Jurkat, Clone E6-1 (cell line): Measurements from ENCODE around the gene ZNF133.
A peak's percentile ranks its signal among the peaks of the same experiment; 100 is the strongest.

Experiments used
- DNase-seq: peaks from one replicate; pipeline ENCODE4 v3.0.0-alpha.2; 2011; ENCODE audit warnings: low read depth, low spot score
- H3K4me3 ChIP-seq: 2 replicates; pipeline ENCODE4 v1.5.1; 2011; ENCODE audit warnings: mild to moderate bottlenecking, low read length, control low read depth, moderate library complexity

Gene ZNF133

DNA sequence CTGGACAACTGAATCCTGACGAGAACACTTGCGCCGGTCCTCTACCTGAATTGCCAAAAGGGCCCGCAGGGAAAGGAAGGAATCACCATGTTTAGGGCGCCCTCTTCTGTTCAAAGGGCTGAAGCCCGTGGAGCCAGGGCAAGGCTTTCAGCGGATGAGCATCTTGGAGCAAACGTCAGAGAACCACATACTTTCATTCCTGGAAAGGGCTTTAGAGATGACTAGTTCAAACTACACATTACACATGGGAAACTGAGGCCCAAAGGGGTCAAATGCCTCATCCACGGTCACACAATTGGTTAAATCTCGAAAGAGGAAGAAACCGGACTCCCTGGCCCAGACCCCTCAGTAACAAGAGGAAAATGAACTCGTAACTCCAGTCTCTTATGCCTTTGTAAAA is 11.5 kb upstream of the ZNF133 start:
- peak; percentile 19 for DNase-seq
- H3K4me3 ChIP-seq, result no peak overlapping the region

DNA sequence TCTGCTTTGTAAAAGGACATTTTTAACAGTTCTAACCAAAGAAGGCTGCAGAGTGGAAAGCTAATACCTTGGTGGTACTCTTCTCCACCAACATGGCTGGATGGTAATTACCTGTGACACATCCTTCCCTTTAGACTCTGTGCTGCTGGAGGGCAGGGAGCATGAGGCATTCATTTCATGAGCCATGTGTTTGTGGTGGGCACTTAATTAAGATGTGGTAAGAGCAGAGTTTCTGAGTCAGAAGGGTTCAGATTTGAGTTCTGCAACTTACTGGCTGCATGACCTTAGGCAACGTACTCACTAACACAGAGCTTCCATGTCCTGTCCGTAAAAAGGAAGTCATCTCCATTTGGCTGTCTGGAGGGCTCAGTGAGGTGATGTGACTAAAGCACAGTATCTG is 9.1 kb upstream of the ZNF133 start:
- no peak overlapping the region for H3K4me3 ChIP-seq
- DNase-seq, result no peak

DNA sequence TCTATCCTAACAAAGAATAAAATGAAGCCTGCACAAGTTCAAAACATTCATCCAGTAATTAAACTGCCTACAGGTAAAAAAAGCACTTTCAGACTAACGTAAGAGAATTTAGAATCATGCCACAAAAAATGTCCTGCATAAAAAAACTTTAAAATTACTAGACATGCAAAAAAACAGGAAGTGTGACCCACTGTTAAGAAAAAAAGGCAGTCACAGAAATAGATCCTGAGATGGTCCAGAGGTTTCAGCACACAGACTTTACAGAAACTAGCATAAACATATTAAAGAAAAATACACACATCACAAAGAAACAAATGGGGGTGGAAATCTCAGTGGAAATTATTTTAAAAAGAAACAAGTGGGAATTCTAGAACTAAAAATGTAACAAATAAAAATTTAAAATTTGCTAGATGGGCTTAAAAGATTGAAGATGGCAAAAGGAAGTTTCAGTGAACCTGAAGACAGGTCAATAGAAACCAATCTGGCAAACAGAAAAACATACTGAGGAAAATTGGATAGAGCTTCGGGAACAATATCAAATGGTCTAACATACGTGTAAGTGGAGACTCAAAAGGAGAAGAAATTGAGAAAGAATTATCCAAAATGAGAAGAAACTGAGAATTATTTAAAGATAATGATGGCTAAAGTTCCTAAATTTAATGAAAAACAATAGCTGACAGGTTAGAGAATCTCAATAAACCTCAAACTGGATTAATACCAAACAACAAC is 3.4 kb upstream of the ZNF133 start:
- H3K4me3 ChIP-seq, result no peak overlapping the region
- no peak for DNase-seq

DNA sequence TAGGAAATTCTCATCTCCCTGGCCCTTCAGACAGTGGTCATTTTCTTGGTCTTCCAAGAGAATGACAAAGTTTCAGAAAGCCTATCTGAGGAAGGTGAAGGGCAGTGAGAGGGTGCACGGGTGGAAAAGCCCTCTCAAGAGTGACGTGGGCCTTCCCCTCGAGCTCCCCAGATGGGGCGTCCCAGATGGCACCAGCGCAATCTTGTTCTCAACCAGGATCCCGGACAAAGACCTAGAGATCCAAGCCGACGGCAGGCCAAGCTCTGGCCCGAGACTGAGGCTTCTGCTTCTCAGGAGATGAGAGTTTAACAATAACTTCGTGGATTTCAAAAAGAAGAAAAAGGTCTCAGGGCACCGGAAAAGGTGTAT is 797 bp upstream of the ZNF133 start:
- DNase-seq, result no peak

DNA sequence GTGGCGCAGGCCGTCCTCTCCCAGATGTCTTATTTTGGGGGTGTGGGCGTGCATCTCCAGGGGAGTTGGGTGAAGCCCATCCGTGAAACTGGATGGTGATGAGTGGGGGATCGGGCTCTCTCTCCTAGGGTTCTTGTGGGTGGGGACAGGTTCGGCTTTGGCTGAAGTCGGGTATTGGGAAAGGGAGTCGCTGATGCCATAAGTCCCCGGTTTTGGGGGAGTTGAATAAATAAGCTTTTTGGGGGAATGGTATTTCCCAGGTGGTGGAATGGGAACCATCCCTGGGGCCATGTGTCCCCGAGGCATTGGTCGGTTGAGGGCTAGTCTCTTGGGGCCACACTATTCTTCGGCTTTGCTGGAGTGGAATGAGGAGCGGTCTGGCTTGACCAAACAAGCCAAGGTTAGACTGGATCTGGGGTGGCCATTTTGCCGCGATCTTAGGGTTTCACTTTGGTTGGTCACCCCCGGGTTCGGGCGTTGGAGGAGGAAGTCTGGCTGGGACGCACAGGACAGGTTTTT is 481 bp downstream of the ZNF133 start:
- peak overlapping the region; percentile 64 for H3K4me3 ChIP-seq
- no peak for DNase-seq

More for the DNA sequence above, 797 bp upstream of the ZNF133 start:
- H3K4me3 ChIP-seq, result peak overlapping the region; percentile 64

DNA sequence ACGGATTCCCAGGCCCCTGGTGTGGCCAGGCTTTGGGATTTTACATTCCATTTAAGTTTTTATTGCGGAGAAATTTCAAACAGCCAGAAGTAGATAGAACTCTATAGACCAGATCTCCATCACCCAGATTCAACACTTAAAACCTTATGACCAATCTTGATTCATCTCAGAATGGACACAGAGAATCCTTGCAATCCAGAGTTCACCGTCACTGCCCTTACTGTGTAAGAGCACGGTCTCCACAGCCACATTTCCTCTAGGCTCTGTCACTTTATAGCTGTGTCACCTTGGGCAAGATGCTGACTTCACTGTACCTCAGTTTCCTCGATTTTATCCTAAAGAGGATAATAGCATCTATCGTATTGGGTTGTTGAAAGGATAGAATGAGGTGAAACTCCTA is 979 bp downstream of the ZNF133 start:
- peak overlapping the region; percentile 64 for H3K4me3 ChIP-seq

DNA sequence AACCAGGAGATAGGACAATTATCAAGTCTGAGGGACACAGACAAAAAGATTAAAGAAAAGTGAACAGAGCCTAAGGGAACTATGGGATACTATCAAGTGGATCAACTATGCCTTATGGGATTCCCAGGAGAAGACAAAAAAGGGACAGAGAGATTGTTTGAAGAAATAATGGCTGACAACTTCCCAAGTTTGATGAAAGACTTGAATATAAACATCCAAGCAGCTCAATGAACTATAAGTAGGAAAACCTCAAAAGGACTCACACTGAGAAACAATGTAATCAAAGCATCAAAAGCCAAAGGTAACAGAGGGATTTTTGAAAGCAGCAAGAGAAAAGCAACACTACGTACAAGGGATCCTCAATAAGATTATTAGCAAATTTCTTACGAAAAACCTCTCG is 11.0 kb downstream of the ZNF133 start:
- DNase-seq, result no peak
- no peak overlapping the region for H3K4me3 ChIP-seq

More for the DNA sequence above, 979 bp downstream of the ZNF133 start:
- DNase-seq, result no peak

DNA sequence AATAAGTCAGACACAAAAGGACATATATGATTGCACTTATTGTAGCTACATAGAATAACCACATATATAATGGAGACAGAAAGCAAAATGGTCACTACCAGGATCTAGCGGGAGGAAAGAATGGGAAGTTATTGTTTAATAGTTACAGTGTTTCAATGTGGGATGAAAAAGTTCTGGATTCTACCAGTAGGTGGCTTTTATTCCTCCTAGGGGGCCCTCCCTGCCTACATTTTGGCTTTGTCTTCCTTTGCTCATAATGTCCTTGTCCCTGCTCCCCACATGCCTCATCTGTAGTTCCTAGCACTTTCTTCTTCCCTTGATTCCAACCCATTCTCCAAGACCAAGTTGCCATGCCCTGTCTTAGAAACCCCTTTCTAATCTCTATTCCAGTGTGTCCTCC is 16.3 kb downstream of the ZNF133 start:
- no peak for DNase-seq
- no peak overlapping the region for H3K4me3 ChIP-seq

DNA sequence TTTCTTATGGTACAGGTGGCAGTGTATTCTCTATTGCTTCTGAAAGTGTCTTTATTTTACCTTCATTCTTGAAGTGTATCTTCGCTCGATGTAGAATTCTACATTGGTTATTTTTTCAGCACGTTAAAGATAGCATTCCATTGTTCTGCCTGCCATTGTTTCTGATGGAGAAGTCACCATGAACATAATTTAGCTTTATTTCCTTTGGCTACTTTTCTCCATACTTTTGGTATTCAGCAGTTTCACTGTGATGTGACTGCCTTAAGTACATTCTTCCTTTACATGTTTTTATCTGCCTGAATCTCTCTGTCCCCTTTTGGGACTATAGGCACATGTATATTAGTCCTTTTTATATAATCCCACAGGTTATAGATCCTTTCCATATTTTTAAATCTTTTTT is 19.0 kb downstream of the ZNF133 start:
- no peak for DNase-seq
- no peak overlapping the region for H3K4me3 ChIP-seq

DNA sequence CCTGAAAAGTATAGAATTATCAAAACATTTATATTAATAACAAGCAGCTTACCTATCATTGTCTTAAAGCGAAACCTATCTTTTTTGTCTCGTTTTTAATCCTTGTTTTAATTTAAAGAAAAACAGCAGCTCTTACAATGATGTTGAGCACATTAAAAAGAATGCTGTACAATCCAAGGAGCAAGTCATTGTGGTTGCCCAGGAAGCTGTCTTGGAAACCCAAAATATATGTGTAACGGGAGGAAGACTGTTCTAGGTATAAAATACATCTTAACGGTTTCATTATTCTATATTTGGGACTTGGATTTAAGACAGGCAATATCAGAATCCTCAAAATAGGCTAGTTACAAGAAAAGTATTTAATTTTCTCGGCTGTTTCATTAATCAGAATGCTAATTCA is 21.7 kb downstream of the ZNF133 start:
- no peak overlapping the region for H3K4me3 ChIP-seq
- no peak for DNase-seq

DNA sequence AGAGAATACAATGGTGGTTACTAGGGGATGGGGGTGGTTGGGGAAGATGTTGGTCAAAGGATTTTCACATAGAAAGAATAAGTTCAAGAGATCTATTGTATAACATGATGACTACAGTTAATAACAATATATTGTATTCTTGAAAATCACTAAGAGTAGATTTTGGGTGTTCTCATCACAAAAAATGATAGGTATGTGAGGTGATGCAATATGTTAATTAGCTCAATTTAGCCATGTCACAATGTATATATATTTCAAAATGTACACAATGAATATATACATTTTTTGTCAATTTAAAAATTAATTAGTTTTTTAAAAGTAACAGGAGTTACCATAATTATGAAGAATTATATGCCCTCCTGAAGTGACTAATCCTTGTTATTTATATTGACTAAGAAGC is 22.3 kb downstream of the ZNF133 start:
- no peak for DNase-seq
- no peak overlapping the region for H3K4me3 ChIP-seq

DNA sequence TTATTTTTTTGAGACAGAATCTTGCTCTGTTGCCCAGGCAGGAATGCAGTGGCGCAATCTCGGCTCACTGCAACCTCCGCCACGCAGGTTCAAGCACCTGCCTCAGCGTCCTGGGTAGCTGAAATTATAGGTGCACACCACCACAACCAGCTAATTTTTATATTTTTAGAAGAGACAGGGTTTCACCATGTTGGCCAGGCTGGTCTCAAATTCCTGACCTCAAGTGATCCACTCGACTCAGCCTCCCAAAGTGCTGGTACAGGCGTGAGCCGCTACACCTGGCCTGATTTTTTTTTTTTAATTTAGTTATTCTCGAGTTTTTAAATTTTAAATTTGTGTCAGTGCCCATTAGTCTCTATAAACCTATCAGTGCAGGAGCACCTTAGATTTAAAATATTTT is 24.4 kb downstream of the ZNF133 start:
- DNase-seq, result no peak
- no peak overlapping the region for H3K4me3 ChIP-seq

DNA sequence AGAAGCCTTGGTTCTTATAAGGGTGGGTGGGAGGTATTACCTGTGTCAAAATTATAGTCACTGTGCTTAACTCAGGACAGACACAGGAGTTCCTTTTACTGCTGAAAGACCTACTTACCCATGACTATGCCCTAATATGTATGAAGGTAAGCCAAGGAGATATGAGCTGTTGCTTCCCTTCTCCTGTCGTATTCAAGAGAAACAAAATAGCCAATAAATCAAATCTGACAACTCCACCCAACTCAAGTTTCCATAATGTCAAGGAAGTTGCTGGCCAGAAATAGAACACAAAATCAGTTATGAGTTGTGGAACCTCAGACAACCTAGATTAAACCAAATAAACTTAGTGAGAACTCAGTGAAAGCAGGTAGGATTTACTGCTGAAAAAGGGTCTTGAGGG is 25.1 kb downstream of the ZNF133 start:
- DNase-seq, result no peak

DNA sequence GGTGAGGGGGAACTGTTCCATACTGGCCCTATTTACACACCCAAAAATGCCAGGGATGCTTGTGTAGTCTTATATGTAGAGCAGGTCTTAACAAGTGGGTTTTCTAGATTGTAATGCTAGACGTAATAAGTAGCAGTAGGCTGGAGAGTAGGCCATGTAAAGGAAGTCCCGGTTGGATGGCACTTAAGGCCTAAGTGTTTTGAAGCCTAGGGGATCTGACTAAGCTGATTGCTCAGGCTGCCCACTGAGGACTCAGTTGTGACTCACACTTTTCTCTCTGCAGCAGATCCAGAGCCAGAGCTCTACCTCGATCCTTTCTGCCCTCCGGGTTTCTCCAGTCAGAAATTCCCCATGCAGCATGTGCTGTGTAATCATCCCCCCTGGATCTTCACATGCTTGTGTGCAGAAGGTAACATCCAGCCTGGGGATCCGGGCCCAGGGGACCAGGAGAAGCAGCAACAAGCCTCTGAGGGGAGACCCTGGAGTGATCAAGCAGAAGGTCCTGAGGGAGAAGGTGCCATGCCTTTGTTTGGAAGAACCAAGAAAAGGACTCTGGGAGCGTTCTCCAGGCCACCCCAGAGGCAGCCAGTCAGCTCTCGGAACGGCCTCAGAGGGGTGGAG is 26.6 kb downstream of the ZNF133 start:
- no peak for DNase-seq
- H3K4me3 ChIP-seq, result no peak overlapping the region

More for the DNA sequence above, 25.1 kb downstream of the ZNF133 start:
- H3K4me3 ChIP-seq, result no peak overlapping the region

DNA sequence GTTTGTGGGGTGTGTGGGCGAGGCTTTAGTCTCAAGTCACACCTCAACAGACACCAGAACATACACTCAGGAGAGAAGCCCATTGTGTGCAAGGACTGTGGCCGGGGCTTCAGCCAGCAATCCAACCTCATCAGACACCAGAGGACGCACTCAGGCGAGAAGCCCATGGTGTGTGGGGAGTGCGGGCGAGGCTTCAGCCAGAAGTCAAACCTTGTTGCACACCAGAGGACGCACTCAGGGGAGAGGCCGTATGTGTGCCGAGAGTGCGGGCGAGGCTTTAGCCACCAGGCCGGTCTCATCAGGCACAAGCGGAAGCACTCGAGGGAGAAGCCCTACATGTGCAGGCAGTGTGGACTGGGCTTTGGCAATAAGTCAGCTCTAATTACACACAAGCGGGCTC is 27.8 kb downstream of the ZNF133 start:
- H3K4me3 ChIP-seq, result no peak overlapping the region
- DNase-seq, result no peak

DNA sequence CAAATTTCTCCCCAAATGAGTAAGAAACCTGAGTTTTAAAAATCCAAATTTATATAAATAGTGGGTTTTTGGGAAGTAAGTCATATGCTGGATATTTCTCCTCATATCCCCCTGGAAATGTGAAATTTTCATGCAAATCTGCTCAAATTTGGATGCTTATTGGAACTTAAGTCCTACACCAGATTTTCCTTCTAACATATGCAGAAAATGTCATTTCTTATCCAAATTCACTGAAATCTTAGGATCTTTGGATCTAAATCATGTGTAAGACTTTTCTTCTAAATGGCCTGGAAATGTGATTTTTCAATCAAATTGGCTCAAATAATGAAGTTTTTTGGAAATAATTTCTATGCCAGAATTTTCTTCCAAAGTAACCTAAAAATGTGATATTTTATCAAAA is 33.0 kb downstream of the ZNF133 start:
- no peak overlapping the region for H3K4me3 ChIP-seq
- DNase-seq, result no peak

DNA sequence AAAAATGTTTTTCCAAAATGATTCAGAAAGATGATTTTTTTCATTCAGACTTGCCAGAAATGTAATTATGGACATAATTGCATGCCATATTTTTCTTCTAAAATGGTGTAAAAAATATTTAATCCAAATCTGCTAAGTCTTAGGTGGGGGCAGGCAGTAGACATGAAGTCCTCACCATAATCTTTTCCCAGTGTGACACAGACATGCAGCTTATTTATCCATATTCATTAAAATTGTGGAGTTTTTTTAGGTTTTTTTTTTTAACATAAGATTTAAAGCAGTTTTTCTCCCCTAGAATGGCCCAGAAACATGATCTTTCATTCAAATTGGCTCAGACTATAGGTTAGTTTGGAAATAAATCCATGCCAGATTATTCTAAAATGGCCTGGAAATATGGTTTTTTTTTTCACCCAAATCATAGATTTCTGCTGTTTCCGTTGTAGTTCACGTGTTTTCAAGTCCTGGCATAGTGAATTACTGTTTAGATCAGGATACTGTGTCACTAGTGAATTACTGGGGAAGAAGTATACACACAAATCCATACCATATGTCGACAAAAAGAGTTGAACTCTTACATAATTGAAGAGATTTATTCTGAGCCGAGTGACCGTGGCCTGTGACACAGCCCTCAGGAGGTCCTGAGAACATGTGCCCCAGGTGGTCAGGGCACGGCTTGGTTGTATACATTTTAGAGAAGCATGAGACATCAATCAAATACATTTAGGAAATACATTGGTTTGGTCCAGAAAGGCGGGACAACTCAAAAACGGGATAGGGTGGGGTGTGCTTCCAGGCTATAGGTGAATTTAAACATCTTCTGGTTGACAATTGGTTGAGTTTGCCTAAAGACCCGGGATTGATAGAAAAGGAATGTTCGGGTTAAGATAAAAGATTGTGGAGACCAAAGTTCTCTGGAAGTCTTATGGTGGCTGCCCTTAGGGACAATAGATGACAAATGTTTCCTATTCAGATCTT is 33.9 kb downstream of the ZNF133 start:
- no peak overlapping the region for H3K4me3 ChIP-seq
- DNase-seq, result no peak

DNA sequence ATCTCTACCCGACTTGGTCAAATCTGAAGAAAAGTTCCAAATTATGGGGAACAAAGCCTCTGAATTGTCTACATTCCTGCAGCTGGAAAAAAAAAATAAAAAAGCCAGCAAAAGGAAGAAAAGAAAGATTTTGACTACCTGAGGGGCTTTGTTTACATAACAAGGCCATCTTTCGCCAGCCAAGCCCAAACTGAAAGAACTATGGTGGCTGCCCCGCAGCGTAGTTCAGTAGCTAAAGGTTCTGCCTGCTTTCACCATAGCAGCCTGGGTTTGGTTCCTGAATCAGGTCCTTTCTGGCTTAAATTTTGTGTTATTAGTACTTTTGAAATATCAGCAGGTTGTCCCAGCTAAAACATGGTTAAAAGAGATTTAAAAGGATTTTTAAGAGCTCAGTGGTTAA is 35.4 kb downstream of the ZNF133 start:
- DNase-seq, result no peak
- no peak overlapping the region for H3K4me3 ChIP-seq

DNA sequence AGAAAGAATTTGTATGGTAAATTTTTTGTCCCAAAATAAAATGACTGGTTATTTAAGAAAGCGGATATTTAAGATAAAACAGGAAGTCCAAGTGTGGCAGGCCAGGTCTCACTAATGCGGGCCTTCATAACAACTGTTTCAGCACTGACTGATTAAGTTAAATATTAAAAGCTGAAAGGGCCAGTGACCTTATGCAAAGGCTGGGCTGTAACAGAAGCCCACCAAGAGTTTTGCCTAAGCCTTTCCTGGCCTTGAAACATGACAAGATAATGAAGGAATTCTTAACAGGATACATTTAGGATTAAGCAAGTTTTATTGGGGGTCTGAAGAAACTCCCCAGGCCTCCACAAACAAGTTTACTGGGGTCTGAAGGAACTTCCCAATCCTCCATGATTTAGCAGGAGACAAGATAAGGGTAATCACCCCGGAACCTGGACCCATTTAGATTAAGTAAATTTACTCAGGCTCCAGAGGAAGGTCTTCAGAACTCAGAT is 36.3 kb downstream of the ZNF133 start:
- no peak overlapping the region for H3K4me3 ChIP-seq
- no peak for DNase-seq

DNA sequence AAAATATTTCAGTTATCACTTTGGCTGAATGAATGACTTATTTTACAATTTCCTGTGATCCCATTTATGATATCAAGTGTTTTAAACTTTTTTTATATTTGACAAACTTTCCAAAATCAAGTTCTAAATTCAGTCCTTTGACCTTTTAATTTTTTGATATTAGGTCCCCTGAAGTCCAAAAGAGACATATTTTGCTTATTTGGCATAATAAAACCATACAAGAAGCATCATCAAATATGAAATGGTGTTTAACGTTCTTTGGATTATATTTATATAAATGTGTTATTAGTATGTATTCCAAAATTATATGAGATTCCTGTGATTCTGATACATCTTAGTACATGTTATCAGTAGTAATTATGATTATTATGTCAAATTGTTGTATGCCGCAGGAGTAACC is 38.7 kb downstream of the ZNF133 start:
- DNase-seq, result no peak
- H3K4me3 ChIP-seq, result no peak overlapping the region
